WTC11 (cell line): ENCODE results near the gene PRR18. TPM values are rescaled to one million over a fixed set of nuclear protein-coding genes. Genes with fewer than 3 reads are reported as not detected.

Source experiments
- ATAC-seq: fragments of 200-7000 bp; cut with Tn5 transposase; 2 replicates; pipeline ENCODE4 v1.10.0; 2021; ENCODE audit warnings: mild to moderate bottlenecking, moderate library complexity
- CTCF ChIA-PET: fragments of 300-600 bp; sonication (Branson Sonifier 250); formaldehyde crosslinking; loops from one replicate; lab custom pipeline; 2021; ENCODE audit warnings: antibody characterized with exemption; lab: Charles Lee
- POLR2A ChIA-PET: fragments of 350-600 bp; sonication (Branson Sonifier 250); formaldehyde crosslinking; loops from one replicate; lab custom pipeline; 2021; ENCODE audit warnings: antibody characterized with exemption; lab: Charles Lee
- DNase-seq: peaks from one replicate; pipeline ENCODE4 v3.0.0; 2021; ENCODE audit warnings: low spot score
- H3K27ac Mint-ChIP-seq: 2 replicates; pipeline ENCODE4 v1.8.0; 2021; ENCODE audit warnings: mixed read lengths
- H3K27me3 Mint-ChIP-seq: 2 replicates; pipeline ENCODE4 v1.8.0; 2021; ENCODE audit warnings: low read depth, mild to moderate bottlenecking, moderate library complexity, mixed read lengths
- H3K36me3 Mint-ChIP-seq: 2 replicates; pipeline ENCODE4 v1.8.0; 2021; ENCODE audit warnings: mixed read lengths
- H3K4me1 Mint-ChIP-seq: 2 replicates; pipeline ENCODE4 v1.8.0; 2022; ENCODE audit warnings: mixed read lengths
- H3K4me3 Mint-ChIP-seq: 2 replicates; pipeline ENCODE4 v1.8.0; 2021; ENCODE audit warnings: mild to moderate bottlenecking, moderate library complexity, mixed read lengths
- H3K9me3 Mint-ChIP-seq: 2 replicates; pipeline ENCODE4 v1.8.0; 2021; ENCODE audit warnings: mixed read lengths
- CREB1 ChIP-seq: sonication (generic); formaldehyde crosslinking; IDR thresholded peaks from 2 replicates; pipeline ENCODE4 v1.8.0; 2023; ENCODE audit warnings: mild to moderate bottlenecking, missing genetic modification reagents
- FOXK1 ChIP-seq: sonication (generic); formaldehyde crosslinking; IDR thresholded peaks from 2 replicates; pipeline ENCODE4 v1.8.0; 2022; ENCODE audit warnings: mild to moderate bottlenecking, moderate library complexity, missing genetic modification reagents
- GRHL2 ChIP-seq: fragments of 250-450 bp; sonication (Bioruptor Pico); IDR thresholded peaks from 2 replicates; pipeline ENCODE4 v1.8.0; 2022; ENCODE audit warnings: mild to moderate bottlenecking, moderate library complexity; ENCODE audit not compliant: insufficient replicate concordance, severe bottlenecking
- GTF2I ChIP-seq: fragments of 250-450 bp; sonication (Bioruptor Pico); conservative IDR thresholded peaks from 2 replicates; pipeline ENCODE4 v1.4.0; 2021; ENCODE audit warnings: mild to moderate bottlenecking
- IRF2 ChIP-seq: sonication (generic); formaldehyde crosslinking; IDR thresholded peaks from 2 replicates; pipeline ENCODE4 v1.8.0; 2022; ENCODE audit warnings: low read depth, missing genetic modification reagents, borderline replicate concordance
- PRRX2 ChIP-seq: fragments of 250-450 bp; sonication (Bioruptor Pico); IDR thresholded peaks from 2 replicates; pipeline ENCODE4 v1.8.0; 2021; ENCODE audit warnings: mild to moderate bottlenecking
- SMAD4 ChIP-seq: sonication (generic); formaldehyde crosslinking; IDR thresholded peaks from 2 replicates; pipeline ENCODE4 v1.8.0; 2022; ENCODE audit warnings: mild to moderate bottlenecking, missing genetic modification reagents
- SOX15 ChIP-seq: fragments of 250-450 bp; sonication (Bioruptor Pico); IDR thresholded peaks from 2 replicates; pipeline ENCODE4 v1.9.0; 2021; ENCODE audit warnings: mild to moderate bottlenecking
- SP1 ChIP-seq: sonication (generic); formaldehyde crosslinking; conservative IDR thresholded peaks from 2 replicates; pipeline ENCODE4 v1.8.1; 2022; ENCODE audit warnings: missing genetic modification reagents
- TEAD4 ChIP-seq: sonication (generic); formaldehyde crosslinking; IDR thresholded peaks from 2 replicates; pipeline ENCODE4 v1.8.0; 2022; ENCODE audit warnings: mild to moderate bottlenecking, missing genetic modification reagents
- USF2 ChIP-seq: sonication (generic); formaldehyde crosslinking; IDR thresholded peaks from 2 replicates; pipeline ENCODE4 v1.8.1; 2023; ENCODE audit warnings: mild to moderate bottlenecking, missing genetic modification reagents, moderate library complexity
- total RNA-seq: library from RNA; stranded (reverse); gene quantifications from 3 replicates; pipeline ENCODE4 v1.2.3, GENCODE V29; 2021
- TF ChIP-seq, protein P1 (sequence below): sonication (generic); formaldehyde crosslinking; IDR thresholded peaks from 2 replicates; pipeline ENCODE4 v1.8.0; 2022; ENCODE audit warnings: mild to moderate bottlenecking, missing genetic modification reagents
- TF ChIP-seq, protein P2 (sequence below): sonication (generic); formaldehyde crosslinking; IDR thresholded peaks from 2 replicates; pipeline ENCODE4 v1.8.1; 2022; ENCODE audit warnings: mild to moderate bottlenecking, missing genetic modification reagents, moderate library complexity, borderline replicate concordance
- TF ChIP-seq, protein P3 (sequence below): sonication (generic); formaldehyde crosslinking; IDR thresholded peaks from 2 replicates; pipeline ENCODE4 v1.8.0; 2022; ENCODE audit warnings: mild to moderate bottlenecking, missing genetic modification reagents
- TF ChIP-seq, protein P4 (sequence below): sonication (generic); formaldehyde crosslinking; conservative IDR thresholded peaks from 2 replicates; pipeline ENCODE4 v1.8.1; 2022; ENCODE audit warnings: mild to moderate bottlenecking, missing genetic modification reagents
- TF ChIP-seq, protein P5 (sequence below): sonication (generic); formaldehyde crosslinking; IDR thresholded peaks from 2 replicates; pipeline ENCODE4 v1.8.0; 2022; ENCODE audit warnings: mild to moderate bottlenecking, missing genetic modification reagents

Gene PRR18
- total RNA-seq, 1 experiment from 2014 or later: 0.52 TPM

GRCh38 chr6:166296035-166296883 lies 11.9 kb downstream of the PRR18 start (continued):
- TF ChIP-seq, protein P1, sequence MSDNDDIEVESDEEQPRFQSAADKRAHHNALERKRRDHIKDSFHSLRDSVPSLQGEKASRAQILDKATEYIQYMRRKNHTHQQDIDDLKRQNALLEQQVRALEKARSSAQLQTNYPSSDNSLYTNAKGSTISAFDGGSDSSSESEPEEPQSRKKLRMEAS (CRISPR knock-in tag): no peak
- no peak for TF ChIP-seq FOXK1 (CRISPR knock-in tag)
- TF ChIP-seq CREB1: no peak
- TF ChIP-seq, protein P2, sequence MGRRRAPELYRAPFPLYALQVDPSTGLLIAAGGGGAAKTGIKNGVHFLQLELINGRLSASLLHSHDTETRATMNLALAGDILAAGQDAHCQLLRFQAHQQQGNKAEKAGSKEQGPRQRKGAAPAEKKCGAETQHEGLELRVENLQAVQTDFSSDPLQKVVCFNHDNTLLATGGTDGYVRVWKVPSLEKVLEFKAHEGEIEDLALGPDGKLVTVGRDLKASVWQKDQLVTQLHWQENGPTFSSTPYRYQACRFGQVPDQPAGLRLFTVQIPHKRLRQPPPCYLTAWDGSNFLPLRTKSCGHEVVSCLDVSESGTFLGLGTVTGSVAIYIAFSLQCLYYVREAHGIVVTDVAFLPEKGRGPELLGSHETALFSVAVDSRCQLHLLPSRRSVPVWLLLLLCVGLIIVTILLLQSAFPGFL: no peak
- TF ChIP-seq SP1 (CRISPR knock-in tag): no peak
- TF ChIP-seq GTF2I (CRISPR knock-in tag): no peak
- TF ChIP-seq, protein P3, sequence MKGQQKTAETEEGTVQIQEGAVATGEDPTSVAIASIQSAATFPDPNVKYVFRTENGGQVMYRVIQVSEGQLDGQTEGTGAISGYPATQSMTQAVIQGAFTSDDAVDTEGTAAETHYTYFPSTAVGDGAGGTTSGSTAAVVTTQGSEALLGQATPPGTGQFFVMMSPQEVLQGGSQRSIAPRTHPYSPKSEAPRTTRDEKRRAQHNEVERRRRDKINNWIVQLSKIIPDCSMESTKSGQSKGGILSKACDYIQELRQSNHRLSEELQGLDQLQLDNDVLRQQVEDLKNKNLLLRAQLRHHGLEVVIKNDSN (CRISPR knock-in tag): no peak
- TF ChIP-seq, protein P4, sequence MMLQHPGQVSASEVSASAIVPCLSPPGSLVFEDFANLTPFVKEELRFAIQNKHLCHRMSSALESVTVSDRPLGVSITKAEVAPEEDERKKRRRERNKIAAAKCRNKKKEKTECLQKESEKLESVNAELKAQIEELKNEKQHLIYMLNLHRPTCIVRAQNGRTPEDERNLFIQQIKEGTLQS (CRISPR knock-in tag): no peak
- TF ChIP-seq, all 79 proteins: peak for 0

DNA sequence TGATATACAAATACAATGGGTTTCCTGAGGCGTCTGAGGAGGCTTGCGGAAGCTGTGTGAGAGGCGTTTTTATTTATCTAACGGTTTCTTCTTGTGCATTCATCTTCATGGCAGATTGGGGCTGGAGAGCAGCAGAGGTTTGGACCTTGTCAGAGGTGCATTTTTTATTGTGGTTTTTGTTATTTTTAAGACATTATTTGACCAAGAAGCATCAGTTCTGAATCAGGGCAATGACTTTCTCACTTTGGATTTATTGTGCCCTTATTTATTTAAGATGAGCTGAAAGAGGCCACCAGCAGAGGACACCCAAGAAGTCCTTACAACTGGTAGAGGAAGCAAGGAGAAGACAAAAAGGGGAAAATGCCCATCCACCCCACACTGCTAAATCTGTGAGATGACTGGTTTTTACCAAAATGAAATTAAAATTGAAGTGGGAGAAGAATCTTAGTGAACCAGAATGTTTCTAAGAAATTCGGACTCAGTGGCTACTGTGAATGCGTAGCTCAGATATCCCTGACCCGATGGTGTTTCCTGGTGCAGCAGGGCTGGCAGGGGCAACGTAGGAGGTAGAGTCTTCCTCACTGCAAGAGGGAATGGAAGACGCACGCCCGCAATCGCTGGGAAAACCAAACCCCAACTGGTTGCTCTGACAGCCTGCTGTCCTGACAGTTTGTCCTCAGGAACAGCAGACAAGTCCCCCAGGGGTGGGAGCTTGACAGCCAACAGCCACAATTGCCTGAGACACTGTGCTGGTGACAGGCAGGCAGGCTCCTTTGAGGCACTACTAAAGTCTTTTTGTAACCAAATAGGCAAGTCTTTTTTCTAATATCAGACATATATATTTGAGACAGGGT lies 14.2 kb downstream of the PRR18 start:
- Mint-ChIP-seq H3K9me3 (peaks cover 37% of the 10 kb centered on the region), H3K4me1 (no peaks in the 10 kb centered on the region), H3K27me3 (peaks cover 10% of the 10 kb centered on the region), H3K36me3 (peaks cover 14% of the 10 kb centered on the region), H3K27ac (no peak overlapping the region), H3K4me3 (no peak overlapping the region)
- POLR2A ChIA-PET: no interaction called here
- TF ChIP-seq, protein P5, sequence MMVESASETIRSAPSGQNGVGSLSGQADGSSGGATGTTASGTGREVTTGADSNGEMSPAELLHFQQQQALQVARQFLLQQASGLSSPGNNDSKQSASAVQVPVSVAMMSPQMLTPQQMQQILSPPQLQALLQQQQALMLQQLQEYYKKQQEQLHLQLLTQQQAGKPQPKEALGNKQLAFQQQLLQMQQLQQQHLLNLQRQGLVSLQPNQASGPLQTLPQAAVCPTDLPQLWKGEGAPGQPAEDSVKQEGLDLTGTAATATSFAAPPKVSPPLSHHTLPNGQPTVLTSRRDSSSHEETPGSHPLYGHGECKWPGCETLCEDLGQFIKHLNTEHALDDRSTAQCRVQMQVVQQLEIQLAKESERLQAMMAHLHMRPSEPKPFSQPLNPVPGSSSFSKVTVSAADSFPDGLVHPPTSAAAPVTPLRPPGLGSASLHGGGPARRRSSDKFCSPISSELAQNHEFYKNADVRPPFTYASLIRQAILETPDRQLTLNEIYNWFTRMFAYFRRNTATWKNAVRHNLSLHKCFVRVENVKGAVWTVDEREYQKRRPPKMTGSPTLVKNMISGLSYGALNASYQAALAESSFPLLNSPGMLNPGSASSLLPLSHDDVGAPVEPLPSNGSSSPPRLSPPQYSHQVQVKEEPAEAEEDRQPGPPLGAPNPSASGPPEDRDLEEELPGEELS (CRISPR knock-in tag): no peak
- TF ChIP-seq USF2 (CRISPR knock-in tag) (no peak), SOX15 (no peak), SMAD4 (no peak), GRHL2 (CRISPR knock-in tag) (no peak), TEAD4 (CRISPR knock-in tag) (no peak), IRF2 (CRISPR knock-in tag) (no peak), PRRX2 (CRISPR knock-in tag) (no peak)
- DNase-seq (no peak), ATAC-seq (no peak)
- CTCF ChIA-PET: interaction anchor here (1.3 kb wide), 1 partner anchor 19 kb away, joined by 5 read pairs; no protein-coding TSS in a partner anchor
